HEK293 (cell line): ENCODE data around the gene FKRP.

Experiments used
- CTCF ChIP-seq: fragments of 450-650 bp; formaldehyde crosslinking; IDR thresholded peaks from 2 replicates; pipeline ENCODE4 v1.5.1; 2016; ENCODE audit warnings: missing biosample characterization, missing genetic modification characterization
- GLIS2 ChIP-seq: fragments of 450-650 bp; formaldehyde crosslinking; IDR thresholded peaks from 2 replicates; pipeline ENCODE4 v1.5.1; 2016; ENCODE audit warnings: missing biosample characterization, missing genetic modification characterization
- HOXC10 ChIP-seq: sonication (generic); formaldehyde crosslinking; IDR thresholded peaks from 2 replicates; pipeline ENCODE4 v1.8.1; 2023; ENCODE audit warnings: mild to moderate bottlenecking, missing genetic modification reagents
- MYNN ChIP-seq: fragments of 450-650 bp; formaldehyde crosslinking; IDR thresholded peaks from 2 replicates; pipeline ENCODE4 v1.5.1; 2016; ENCODE audit warnings: missing biosample characterization, missing genetic modification characterization, borderline replicate concordance
- TCF7L2 ChIP-seq: IDR thresholded peaks from 2 replicates; pipeline ENCODE4 v1.6.1; 2011; ENCODE audit warnings: low read depth, mild to moderate bottlenecking, inconsistent platforms, low read length, moderate library complexity, borderline replicate concordance
- ZIC2 ChIP-seq: fragments of 450-650 bp; formaldehyde crosslinking; IDR thresholded peaks from 2 replicates; pipeline ENCODE4 v1.5.1; 2016; ENCODE audit warnings: missing biosample characterization, missing genetic modification characterization
- ZNF138 ChIP-seq: fragments of 450-650 bp; formaldehyde crosslinking; IDR thresholded peaks from 2 replicates; pipeline ENCODE4 v1.5.1; 2016; ENCODE audit warnings: missing biosample characterization, missing genetic modification characterization, borderline replicate concordance
- ZNF280D ChIP-seq: fragments of 450-650 bp; formaldehyde crosslinking; IDR thresholded peaks from 2 replicates; pipeline ENCODE4 v1.5.1; 2016; ENCODE audit warnings: missing biosample characterization, missing genetic modification characterization
- ZNF623 ChIP-seq: fragments of 450-650 bp; formaldehyde crosslinking; IDR thresholded peaks from 2 replicates; pipeline ENCODE4 v1.5.1; 2016; ENCODE audit warnings: missing biosample characterization, missing genetic modification characterization

GRCh38 chr19:46784262-46785053 lies 38.6 kb downstream of the FKRP start:
- TF ChIP-seq CTCF (tag by site-specific recombination) (peak; percentile 90), HOXC10 (CRISPR knock-in tag) (no peak), GLIS2 (peak; percentile 86), ZNF623 (tag by site-specific recombination) (no peak), ZIC2 (tag by site-specific recombination) (peak; percentile 54), ZNF138 (tag by site-specific recombination) (no peak), MYNN (tag by site-specific recombination) (no peak), ZNF280D (no peak), TCF7L2 (no peak)
